Fibroblast of the conjunctiva (primary cell): ENCODE measurements around the gene AKAP10.
"Not testable (repeated sequence)": the region's sequence is repeated elsewhere in the genome, so short reads cannot be mapped to it uniquely, and the experiment has no call there.

Experiments used
- DNase-seq: peaks from one replicate; pipeline ENCODE4 v3.0.0-alpha.2; 2010; ENCODE audit warnings: low read depth

AKAP10 gene

GRCh38 chr17:19978805-19979211 is 1.2 kb upstream of the AKAP10 start:
- DNase-seq: no peak

- no peak for DNase-seq
Measured at GRCh38 chr17:19978209-19978802, 678 bp upstream of the AKAP10 start.

GRCh38 chr17:19975601-19976000 is 2.0 kb downstream of the AKAP10 start:
- DNase-seq: no peak

GRCh38 chr17:19973156-19973555 is 4.5 kb downstream of the AKAP10 start:
- DNase-seq: no peak

- not testable (repeated sequence) for DNase-seq
Measured at GRCh38 chr17:19962954-19963353, 14.7 kb downstream of the AKAP10 start.

- peak; percentile 68 for DNase-seq
Measured at GRCh38 chr17:19958023-19958422, 19.6 kb downstream of the AKAP10 start.

- DNase-seq: no peak
Measured at GRCh38 chr17:19955099-19955498, 22.5 kb downstream of the AKAP10 start.

- not testable (repeated sequence) for DNase-seq
Measured at GRCh38 chr17:19951411-19951810, 26.2 kb downstream of the AKAP10 start.

- DNase-seq: not testable (repeated sequence)
Measured at GRCh38 chr17:19950624-19951195, 26.9 kb downstream of the AKAP10 start.

GRCh38 chr17:19948116-19948943 is 29.3 kb downstream of the AKAP10 start:
- no peak for DNase-seq

- DNase-seq: no peak
Measured at GRCh38 chr17:19946921-19947320, 30.7 kb downstream of the AKAP10 start.

GRCh38 chr17:19945009-19945626 is 32.5 kb downstream of the AKAP10 start:
- no peak for DNase-seq

- DNase-seq: no peak
Measured at GRCh38 chr17:19943599-19943998, 34.0 kb downstream of the AKAP10 start.

- no peak for DNase-seq
Measured at GRCh38 chr17:19943026-19943425, 34.6 kb downstream of the AKAP10 start.

GRCh38 chr17:19940722-19941464 is 36.7 kb downstream of the AKAP10 start:
- DNase-seq: no peak

- DNase-seq: no peak
Measured at GRCh38 chr17:19939993-19940721, 37.5 kb downstream of the AKAP10 start.

GRCh38 chr17:19938736-19939135 is 38.9 kb downstream of the AKAP10 start:
- no peak for DNase-seq

GRCh38 chr17:19937522-19937921 is 40.1 kb downstream of the AKAP10 start:
- no peak for DNase-seq

GRCh38 chr17:19935169-19935568 is 42.5 kb downstream of the AKAP10 start:
- DNase-seq: no peak

GRCh38 chr17:19933628-19934027 is 44.0 kb downstream of the AKAP10 start:
- DNase-seq: no peak

GRCh38 chr17:19933221-19933620 is 44.4 kb downstream of the AKAP10 start:
- no peak for DNase-seq
